HG02884 (cell line): ENCODE results near the gene CSTF2T.
A peak's percentile ranks its signal among the peaks of the same experiment; 100 is the strongest.
"Not testable (repeated sequence)": the region's sequence is repeated elsewhere in the genome, so short reads cannot be mapped to it uniquely, and the experiment has no call there.

Experiments
- ATAC-seq: cut with Tn5 transposase; IDR thresholded peaks from one replicate; pipeline ENCODE4 v1.9.1; 2021; ENCODE audit warnings: mild to moderate bottlenecking, moderate library complexity; ENCODE audit not compliant: unreplicated experiment

Gene CSTF2T

GRCh38 chr10:51699145-51699474 lies 285 bp downstream of the CSTF2T start:
- peak; percentile 26 for ATAC-seq

- ATAC-seq: no peak
Observed at GRCh38 chr10:51698473-51699063, 827 bp downstream of the CSTF2T start.

- ATAC-seq: no peak
Observed at GRCh38 chr10:51696251-51696650, 3.1 kb downstream of the CSTF2T start.

GRCh38 chr10:51694086-51694768 lies 5.2 kb downstream of the CSTF2T start:
- ATAC-seq: no peak

- no peak for ATAC-seq
Observed at GRCh38 chr10:51691135-51691534, 8.3 kb downstream of the CSTF2T start.

- no peak for ATAC-seq
Observed at GRCh38 chr10:51689536-51689935, 9.9 kb downstream of the CSTF2T start.

- ATAC-seq: not testable (repeated sequence)
Observed at GRCh38 chr10:51688826-51689225, 10.6 kb downstream of the CSTF2T start.

- ATAC-seq: no peak
Observed at GRCh38 chr10:51687296-51687695, 12.1 kb downstream of the CSTF2T start.

GRCh38 chr10:51685768-51686167 lies 13.6 kb downstream of the CSTF2T start:
- no peak for ATAC-seq

GRCh38 chr10:51683031-51683691 lies 16.2 kb downstream of the CSTF2T start:
- no peak for ATAC-seq

- no peak for ATAC-seq
Observed at GRCh38 chr10:51679841-51680240, 19.6 kb downstream of the CSTF2T start.

GRCh38 chr10:51675088-51675487 lies 24.3 kb downstream of the CSTF2T start:
- ATAC-seq: no peak

GRCh38 chr10:51672039-51672535 lies 27.3 kb downstream of the CSTF2T start:
- no peak for ATAC-seq

GRCh38 chr10:51669041-51669440 lies 30.4 kb downstream of the CSTF2T start:
- ATAC-seq: no peak

- no peak for ATAC-seq
Observed at GRCh38 chr10:51668336-51668689, 31.1 kb downstream of the CSTF2T start.

GRCh38 chr10:51667678-51668335 lies 31.6 kb downstream of the CSTF2T start:
- ATAC-seq: no peak

- no peak for ATAC-seq
Observed at GRCh38 chr10:51666456-51666855, 32.9 kb downstream of the CSTF2T start.

GRCh38 chr10:51663086-51663485 lies 36.3 kb downstream of the CSTF2T start:
- no peak for ATAC-seq

GRCh38 chr10:51659344-51659743 lies 40.1 kb downstream of the CSTF2T start:
- no peak for ATAC-seq

- ATAC-seq: no peak
Observed at GRCh38 chr10:51658000-51658399, 41.4 kb downstream of the CSTF2T start.

- no peak for ATAC-seq
Observed at GRCh38 chr10:51656503-51656902, 42.9 kb downstream of the CSTF2T start.

- no peak for ATAC-seq
Observed at GRCh38 chr10:51654918-51655317, 44.5 kb downstream of the CSTF2T start.
